NCI-H2029 (cell line): ENCODE data around the gene IFT25.
"Not testable (repeated sequence)": the region's sequence is repeated elsewhere in the genome, so short reads cannot be mapped to it uniquely, and the experiment has no call there.

Experiments
- DNase-seq: peaks from one replicate; lab custom pipeline; 2025; lab: John Stamatoyannopoulos, UW

IFT25 gene

DNA sequence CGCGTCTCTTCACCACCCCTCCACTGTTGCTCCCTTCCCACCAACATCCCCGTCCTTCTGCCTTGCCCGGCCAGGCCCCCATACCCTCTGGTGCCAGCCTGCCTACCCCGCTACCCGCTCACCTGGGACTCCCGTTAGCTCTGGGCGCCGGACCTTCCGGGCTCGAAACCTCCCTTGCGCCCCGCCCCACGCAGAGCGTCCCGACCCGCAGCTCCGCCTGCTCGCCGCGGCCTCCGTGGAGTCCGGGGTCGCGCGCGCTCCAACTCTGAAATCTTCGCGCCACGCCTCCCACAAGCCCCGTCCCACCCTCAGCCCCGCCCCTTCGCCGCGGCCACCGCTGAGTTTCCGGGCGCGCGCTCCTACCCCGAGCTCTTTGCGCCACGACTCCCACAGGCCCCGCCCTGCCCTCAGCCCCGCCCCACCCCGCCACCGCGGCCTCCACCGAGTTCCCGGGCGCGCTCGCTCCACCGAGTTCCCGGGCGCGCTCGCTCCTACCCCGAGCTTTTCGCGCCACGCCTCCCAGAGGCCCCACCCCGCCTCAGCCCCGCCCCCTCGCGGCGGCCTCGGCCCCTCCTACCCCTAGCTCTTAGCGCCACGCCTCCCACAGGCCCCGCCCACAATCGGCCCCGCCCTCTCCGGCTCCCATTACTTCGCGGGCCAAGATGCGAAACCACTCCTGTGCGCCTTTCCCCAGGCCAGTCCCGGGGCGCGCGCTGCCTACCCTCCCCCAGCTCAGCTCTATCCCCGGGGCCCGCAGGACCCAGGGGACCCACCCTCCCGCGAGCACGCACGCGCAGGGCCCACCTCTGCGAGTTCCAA is at the start of gene IFT25:
TSS of gene IFT25 (minus strand) at position 267 of the 819 bp plus-strand sequence. CDS start 5,617 bp downstream, outside the sequence.
- peak; percentile 98 for DNase-seq

DNA sequence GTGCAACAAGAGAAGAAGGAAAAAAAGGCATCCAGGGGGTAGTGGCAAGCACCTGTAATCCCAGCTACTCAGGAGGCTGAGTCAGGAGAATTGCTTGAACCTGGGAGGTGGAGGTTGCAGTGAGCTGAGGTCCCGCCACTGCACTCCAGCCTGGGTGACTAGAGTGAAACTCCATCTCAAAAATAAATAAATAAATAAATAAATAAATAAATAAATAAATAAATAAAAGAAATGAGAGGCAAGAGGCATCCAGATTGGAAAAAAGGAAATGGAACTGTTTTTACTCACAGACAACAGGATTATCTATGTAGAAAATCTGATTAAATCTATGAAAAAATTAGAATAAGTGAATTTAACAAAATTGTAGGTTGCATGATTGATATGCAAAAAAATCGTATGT is 49.0 kb upstream of the IFT25 start:
- not testable (repeated sequence) for DNase-seq

DNA sequence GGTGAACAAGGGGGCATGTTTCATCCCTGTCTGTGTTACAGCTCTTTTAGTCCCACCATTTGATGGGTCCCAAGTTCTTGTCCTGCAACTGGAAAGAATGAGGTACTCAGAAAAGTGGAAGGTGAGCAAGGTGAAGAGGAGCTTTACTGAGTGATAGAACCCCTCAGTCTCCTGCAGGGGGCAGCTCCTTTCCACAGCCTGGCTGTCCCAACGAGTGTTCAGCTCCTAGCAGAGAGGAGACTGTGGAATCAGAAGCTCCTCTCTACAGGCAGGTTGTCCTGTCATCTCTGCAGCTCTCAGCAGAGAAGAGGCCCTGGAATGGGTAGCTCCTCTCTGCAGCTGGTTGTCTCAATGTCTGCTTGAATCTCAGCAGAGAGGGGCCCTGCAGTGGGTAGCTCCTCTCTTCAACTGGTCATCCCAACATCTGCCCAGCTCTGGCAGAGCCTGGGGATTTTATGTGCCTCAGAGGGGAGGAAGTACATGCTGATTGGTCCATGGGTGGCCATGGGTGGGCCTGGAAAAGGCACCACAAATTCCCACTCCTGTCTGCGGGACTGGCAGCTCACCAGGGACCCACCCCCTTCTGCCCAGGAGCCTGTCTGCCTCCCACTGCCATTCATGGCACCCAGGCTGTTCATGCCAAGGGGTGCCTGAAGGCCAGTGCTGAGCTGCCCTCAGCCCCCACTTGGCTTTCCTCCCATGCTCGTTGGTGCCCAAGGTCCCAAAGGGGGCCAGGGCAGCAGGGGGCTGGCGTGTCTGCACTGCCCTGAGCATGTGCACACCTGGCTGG is 46.8 kb upstream of the IFT25 start:
- no peak for DNase-seq

DNA sequence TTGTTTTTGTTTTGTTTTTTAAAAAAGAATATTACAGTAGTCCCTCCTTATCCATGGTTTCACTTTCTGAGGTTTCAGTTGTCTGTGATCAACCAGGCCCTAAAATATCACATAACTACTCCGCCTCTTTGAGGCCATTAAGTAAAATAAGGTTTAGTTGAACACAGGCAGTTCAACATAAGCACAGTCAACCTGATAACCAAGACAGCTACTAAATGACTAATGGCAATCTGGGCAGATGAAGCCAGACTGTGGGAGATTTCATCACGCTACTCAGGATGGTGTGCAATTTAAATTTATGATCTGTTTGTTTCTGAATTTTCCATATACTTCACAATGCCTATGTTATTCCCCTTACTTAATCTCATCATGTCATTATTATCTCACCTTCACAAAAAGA is 42.4 kb upstream of the IFT25 start:
- no peak for DNase-seq

DNA sequence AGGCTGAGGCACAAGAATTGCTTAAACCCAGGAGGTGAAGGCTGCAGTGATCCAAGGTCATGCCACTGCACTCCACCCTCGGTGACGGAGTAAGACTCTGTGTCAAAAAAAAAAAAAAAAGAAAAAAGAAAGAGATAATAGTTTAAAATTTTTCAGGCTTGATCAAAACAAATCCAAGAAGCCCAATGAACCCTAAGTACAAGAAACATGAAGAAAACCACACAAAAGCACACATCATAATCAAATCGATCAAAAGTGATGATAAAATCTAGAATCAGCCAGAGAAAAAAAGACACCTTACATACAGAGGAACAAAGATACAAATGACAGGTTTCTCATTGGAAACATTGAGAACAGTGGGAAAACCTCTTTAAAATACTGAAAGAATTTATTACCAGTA is 41.0 kb upstream of the IFT25 start:
- DNase-seq = no peak

DNA sequence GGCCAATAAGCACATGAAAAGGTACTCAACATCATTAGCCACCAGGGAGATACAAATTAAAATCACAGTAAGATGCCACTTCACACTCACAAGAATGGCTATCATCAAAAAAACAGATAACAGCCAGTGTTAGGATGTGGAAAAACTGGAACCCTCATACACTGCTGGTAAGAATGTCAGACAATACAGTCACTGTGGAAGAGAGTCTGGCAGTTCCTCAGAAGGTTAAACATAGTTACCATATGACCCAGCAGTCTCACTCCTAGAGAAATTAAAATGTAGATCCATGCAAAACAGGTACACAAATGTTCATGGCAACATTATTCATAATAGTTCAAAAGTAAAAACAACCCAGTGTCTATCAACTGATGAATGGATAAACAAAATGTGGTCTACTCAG is 39.2 kb upstream of the IFT25 start:
- DNase-seq = no peak

DNA sequence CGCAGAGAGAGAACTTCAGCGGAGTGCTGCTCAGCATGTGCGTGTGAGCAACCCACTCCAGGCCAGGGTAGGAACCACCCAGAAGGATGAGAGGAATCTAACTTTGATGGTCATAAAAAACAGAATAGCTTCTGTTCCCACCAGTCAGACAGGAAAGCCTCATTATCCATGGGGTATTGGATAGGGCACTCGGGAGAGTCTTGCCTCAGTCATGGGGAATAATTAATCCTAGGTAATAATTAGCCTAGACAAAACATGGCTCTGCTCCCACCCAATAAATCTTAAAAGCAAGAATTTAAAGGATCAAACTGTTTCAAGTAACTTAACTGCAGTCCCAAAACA is 37.2 kb upstream of the IFT25 start:
- no peak for DNase-seq

DNA sequence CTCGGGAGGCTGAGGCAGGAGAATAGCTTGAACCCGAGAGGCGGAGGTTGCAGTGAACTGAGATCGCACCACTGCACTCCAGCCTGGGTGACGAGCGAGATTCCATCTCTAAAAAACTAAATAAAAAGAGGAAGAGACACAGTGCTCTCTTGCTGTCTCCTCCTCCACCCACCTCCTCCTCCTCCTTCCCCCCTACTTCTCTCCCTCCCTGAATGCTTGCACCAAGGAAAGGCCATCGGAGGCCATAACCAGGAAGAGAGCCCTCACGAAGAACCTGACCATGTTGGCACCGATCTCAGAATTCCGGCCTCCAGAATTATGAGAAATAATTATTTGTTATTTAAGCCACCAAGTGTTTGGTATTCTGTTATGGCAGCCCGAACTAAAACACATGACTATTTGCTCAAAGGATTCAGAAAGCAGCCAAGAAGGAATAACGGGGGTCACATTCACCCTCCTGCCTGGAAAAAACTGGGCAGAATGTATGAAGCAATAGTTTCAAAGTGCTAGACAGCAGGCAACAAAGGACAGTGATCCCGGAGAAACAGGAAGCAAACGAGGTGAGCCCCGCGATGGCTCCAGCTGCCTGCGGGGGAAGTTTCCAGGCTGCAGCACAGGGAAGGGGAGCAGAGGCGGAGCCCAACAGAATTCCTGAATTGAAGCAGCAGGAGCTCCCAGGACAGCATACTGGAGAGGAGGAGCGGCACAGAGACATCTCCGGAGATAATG is 36.7 kb upstream of the IFT25 start:
- DNase-seq = no peak

DNA sequence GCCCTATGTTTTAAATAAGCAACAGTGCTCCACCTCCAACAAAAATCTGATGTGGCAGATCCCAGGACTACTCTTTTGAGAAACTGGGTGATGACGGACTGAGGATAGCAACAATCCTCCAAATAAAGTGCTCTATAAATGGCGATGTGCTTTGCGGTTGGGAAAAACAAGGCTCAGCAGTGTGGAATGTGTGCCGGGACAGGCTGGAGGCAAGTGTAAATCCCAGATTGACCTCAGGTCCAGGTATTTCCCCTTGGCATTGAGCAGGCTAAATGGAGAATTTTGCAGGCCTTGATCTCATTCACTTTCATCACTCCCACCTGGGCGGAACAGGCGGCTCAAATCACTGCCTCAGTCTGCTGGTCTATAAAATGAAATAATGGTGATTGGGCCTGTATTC is 35.7 kb upstream of the IFT25 start:
- no peak for DNase-seq

DNA sequence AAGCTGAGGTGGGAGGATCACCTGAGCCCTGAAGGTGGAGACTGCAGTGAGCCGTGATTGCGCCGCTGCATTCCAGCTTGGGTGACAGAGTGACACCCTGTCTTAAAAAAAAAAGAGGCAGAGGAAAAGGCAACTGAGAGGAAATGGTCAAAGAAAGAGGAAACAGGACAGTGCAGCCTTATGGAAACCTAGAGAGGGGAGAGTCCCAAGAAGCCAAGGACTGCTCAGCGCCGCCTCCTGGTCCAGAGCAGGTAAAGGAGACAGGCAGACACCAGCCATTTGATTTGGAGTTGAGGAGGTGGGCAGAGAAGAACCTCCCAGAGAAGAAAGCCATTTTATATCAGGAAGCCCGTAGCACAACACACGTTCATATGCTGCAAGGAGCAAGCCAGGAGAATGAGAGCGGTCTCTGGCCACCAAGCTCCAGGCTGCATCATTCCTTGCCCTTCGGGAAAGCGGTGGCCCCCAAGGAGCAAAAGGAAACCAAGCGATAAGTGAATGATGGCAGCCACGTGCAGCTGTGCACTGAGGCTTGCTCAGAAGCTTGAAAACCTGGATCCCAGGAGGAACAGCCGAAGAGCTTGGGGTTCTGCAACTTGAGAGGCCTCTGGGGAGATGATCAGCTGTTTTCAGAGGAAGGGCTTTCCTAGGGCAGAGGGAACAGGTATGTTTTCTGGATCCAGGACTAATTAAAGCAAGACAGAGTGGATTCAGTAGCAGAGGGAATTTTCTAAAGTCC is 34.4 kb upstream of the IFT25 start:
- no peak for DNase-seq

DNA sequence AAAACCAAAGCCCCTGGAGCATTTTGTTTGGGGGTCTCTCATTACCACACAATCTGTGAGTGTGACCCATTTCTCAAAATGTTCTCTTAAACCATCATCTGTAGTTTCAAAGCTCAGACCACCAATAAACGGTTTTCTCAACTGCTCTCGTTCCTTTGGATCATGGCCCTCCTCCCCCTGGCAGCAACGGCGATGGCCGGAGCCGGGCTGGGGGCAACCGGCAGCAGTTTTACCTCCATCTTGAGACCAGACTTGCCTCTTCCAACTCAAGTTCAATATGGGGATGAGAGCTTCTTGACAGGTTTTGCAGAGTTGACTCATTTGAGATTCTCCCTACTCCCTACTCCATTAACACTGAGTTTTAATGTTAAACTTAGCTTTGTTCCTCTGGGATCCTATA is 30.4 kb upstream of the IFT25 start:
- no peak for DNase-seq

DNA sequence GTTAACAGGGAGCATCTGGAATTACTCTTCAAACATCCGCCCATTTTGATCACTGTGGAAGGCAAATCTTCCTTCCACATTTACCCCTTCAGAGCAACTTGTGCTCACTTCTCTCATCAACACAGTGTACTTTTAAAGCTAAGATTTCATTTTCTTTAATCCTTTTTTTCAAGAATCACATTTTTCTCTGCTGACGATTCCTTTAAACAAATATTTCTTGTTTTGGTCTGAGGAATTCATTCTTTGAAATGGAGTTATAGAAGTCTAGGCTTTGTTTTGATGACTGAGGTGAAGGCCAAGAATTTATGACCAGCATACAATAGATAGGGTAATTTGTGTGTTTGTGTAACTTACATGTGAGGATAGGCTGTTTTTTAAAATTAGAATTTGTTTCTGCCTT is 26.2 kb upstream of the IFT25 start:
- DNase-seq = no peak

DNA sequence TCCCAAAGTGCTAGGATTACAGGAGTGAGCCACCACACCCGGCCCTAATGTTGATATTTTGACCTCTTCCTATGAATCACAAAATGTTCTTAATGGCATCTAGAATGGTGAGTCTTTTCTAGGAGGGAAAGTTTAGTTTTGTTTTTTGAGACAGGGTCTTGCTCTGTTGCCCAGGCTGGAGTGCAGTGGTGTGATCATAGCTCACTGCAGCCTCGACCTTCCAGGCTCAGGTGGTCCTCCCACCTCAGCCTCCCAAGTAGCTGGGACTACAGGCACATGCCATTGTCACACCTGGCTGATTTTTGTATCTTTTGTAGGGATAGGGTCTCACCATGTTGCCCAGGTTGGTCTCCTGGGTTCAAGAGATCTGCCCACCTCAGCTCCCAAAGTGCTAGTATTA is 23.8 kb upstream of the IFT25 start:
- DNase-seq = not testable (repeated sequence)

DNA sequence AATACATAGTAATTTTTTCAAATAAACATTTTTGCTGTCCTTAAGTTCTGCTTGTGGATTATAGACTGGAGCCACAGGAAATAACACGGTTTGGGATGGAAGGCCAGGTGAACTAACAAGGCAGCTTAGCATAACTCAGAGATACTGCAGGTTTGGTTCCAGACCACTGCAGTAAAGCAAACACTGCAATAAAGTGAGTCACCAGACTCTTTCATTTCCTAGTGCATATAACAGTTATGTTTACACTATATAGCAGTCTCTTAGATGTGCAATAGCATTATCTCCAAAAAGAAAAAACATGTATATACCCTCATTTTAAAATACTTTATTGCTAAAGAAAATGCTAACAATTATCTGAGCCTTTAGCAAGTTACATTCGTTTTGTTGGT is 22.6 kb upstream of the IFT25 start:
- DNase-seq = peak; percentile 66

DNA sequence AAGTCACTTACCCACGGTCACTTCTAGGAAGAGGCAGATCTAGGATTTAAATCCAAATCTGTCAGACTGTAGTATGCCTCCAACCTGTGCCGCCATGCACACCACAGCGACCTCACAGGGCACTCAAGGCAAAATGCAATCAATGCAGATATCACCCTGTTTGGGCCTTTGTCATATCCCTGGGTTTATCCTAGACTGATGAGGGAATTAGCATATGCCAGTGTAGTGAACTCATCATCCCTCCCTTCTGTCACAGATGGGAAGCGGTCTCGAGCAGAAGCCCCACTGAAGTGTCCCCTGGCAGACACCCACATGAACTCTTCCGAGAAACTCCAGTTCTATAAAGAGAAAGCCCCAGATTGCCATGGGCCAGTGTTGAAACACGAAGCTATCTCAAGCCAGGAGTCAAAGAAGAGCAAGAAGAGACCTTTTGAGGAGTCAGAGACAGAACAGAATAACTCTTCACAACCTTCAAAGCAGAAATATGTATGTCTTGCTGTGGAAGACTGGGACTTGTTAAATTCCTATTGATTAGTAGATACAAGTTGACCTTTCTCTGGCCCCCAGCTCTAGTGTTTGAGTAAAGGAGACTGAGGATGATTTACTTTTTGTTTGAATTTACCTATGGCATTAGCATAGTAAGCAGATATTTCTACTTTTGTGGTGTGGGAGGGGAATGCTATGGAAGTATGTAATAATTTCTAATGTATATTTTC is 22.1 kb upstream of the IFT25 start:
- DNase-seq = no peak

DNA sequence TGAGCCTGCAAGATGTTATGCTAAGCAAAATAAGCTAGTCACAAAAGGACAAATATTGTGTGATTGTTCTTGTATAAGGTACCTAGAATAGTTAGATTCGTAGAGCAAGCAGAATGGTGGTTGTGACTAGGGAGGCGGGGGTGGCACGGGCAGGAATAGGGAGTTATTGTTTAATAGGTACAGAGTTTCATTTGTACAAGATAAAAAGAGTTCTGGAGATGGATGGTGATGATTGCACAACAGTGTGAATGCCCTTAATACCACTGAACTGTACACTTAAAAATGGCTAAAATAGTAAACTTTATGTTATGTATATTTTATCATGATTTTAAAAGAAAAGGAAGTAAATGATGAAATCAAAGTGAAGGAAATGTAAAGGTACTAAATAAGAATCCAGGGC is 21.3 kb upstream of the IFT25 start:
- no peak for DNase-seq

DNA sequence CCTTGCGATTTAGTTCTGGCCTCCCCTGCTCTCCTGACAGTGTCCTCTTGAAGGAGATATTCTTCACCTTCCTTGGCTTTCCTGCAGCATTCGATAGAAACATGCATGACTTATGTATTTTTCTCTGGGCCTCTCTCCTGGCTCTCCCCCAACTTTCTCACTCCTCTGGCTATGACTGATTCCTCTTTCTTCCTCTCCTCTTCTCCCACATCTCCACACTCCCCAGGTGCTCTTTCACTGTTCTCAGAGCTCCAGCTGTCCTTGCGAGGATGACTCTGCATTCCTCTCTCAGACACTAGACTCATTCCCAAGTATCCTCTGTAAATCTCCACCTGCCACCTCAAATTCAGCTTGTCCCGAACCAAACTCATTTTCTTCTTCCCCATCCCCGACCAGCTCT is 18.6 kb upstream of the IFT25 start:
- no peak for DNase-seq

DNA sequence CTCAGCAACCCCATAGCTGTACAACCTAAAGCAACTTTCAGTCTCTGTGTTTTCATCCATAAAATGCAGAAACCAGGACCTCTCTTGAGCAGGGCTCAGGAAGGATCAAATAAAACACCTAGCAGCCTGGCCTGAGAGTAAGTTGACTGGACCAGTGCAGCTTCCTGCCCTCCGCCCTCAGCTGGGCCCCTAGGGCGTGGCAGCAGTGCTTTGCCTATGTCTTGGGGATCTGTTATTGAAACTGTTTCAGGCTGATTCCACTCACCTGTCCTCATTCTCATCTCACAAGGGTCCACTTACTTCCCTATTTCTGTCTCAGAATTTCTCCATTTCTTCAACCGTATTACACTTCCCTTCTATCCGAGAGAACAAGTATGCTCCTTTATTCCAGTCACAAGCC is 18.0 kb upstream of the IFT25 start:
- DNase-seq = no peak

DNA sequence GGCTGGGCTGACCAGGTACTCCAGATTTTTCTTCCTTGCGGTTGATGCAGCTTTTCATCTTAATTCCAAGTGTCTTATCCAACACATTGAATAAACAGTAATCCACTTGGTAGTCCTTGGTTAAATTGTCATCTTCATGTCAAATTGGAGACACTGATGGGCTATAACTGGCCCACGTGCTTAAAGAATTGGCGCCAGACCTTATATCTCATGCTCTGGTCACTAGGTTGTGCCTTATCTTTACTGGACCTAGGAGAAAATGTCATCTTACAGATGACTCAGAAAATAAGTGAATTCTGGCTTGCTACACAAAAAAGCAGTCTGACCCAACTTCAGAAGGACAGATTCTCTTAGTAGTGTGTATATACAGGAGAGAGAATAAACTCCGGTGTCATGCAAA is 16.9 kb upstream of the IFT25 start:
- no peak for DNase-seq

DNA sequence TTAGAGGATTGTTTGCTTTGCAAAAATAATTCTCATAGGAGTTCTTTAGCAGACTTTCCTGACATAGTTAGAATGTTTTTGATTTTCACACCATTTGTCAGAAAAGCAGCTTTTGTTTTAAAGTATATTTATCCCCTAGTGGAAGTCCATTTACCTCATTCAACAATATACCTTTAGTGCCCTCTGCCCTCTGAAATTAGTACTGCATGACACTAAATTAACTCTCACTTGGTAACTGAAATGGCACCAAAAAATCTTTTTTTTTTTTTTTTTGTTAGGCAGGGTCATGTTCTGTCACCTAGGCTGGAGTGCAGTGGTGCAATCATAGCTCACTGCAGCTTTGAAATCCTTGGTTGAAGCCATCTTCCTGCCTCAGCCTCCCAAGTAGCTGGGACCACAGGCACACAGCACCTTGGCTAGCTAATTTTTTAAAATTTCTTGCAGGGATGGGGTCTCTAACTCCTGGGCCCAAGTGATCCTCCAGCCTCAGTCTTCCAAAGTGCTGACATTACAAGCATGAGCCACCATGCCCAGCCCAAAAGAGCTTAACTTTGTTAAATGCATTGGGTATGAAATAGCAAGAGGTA is 14.3 kb upstream of the IFT25 start:
- peak; percentile 42 for DNase-seq

DNA sequence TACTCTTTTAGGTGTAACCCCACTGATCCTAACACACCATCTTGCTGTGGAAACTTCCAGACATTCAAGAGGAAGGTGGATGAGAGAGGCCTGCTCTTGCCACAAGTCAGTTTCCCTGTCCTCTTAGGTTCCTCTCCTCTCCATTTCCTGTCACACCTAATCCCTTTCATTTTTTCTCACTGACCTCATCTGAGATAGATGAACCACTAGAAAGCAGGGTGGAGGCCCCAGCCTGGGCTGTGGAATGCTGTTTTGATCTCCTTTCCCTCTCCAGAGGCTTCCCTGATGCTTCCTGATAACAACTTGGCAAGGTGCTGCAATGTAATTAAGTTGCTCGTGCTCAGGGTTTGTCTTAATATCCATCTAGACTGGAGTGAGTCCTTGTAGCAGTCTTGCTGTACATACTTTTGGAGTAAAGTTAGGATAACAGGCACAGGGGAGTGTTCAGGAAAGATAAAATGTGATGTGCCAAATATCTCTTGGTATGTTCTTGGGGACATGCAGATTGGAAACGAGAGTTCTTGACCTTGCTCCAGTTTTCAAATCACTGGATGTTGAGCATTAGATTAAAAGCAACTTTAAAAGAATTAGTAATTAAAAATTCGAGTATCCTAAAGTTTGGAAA is 11.8 kb upstream of the IFT25 start:
- DNase-seq = peak; percentile 92
